HepG2 (cell line): ENCODE data around the gene NTN3. TPM values are rescaled to one million over a fixed set of nuclear protein-coding genes. Genes with fewer than 3 reads are reported as not detected.

ENCODE experiments used
- JDP2 ChIP-seq: sonication (generic); formaldehyde crosslinking; IDR thresholded peaks from 2 replicates; pipeline ENCODE4 v1.8.1; 2022; ENCODE audit warnings: missing genetic modification reagents, borderline replicate concordance
- LBX2 ChIP-seq: sonication (generic); formaldehyde crosslinking; IDR thresholded peaks from 2 replicates; pipeline ENCODE4 v1.5.0; 2020; ENCODE audit warnings: missing genetic modification reagents, mild to moderate bottlenecking, borderline replicate concordance
- LCORL ChIP-seq, 2 experiments: fragments of 450-650 bp in 1 of 2; sonication (generic) in 1 of 2; formaldehyde crosslinking in 1 of 2; IDR thresholded peaks; 2 replicates each; pipeline versions ENCODE4 v1.5.0 to v1.6.1; 2017 to 2020; ENCODE audit warnings: antibody characterized with exemption in 1 of 2, missing genetic modification reagents in 1 of 2
- RCOR2 ChIP-seq: IDR thresholded peaks from 2 replicates; pipeline ENCODE4 v1.6.1; 2016; ENCODE audit warnings: missing biosample characterization, missing genetic modification reagents
- SNAI1 ChIP-seq: sonication (generic); formaldehyde crosslinking; IDR thresholded peaks from 2 replicates; pipeline ENCODE4 v1.5.0; 2020; ENCODE audit warnings: mild to moderate bottlenecking, missing genetic modification reagents, borderline replicate concordance
- SRSF1 ChIP-seq: fragments of 200-400 bp; formaldehyde crosslinking; optimal IDR thresholded peaks from 2 replicates; pipeline ENCODE3; 2017; ENCODE audit warnings: mild to moderate bottlenecking, low read depth, low read length, moderate library complexity
- ZC3H4 ChIP-seq: sonication (generic); formaldehyde crosslinking; IDR thresholded peaks from 2 replicates; pipeline ENCODE4 v1.4.0; 2020; ENCODE audit warnings: missing genetic modification reagents, borderline replicate concordance
- ZNF317 ChIP-seq: sonication (generic); formaldehyde crosslinking; IDR thresholded peaks from 2 replicates; pipeline ENCODE4 v1.5.0; 2020; ENCODE audit warnings: mild to moderate bottlenecking, missing genetic modification reagents
- ZNF350 ChIP-seq: sonication (generic); formaldehyde crosslinking; IDR thresholded peaks from 2 replicates; pipeline ENCODE4 v1.4.0; 2020; ENCODE audit warnings: mild to moderate bottlenecking, low read depth, missing genetic modification reagents, borderline replicate concordance
- ZNF552 ChIP-seq: sonication (generic); formaldehyde crosslinking; IDR thresholded peaks from 2 replicates; pipeline ENCODE4 v1.9.0; 2022; ENCODE audit warnings: missing genetic modification reagents, mild to moderate bottlenecking, borderline replicate concordance
- ZSCAN12 ChIP-seq: sonication (generic); formaldehyde crosslinking; IDR thresholded peaks from 2 replicates; pipeline ENCODE4 v1.9.0; 2021; ENCODE audit warnings: mild to moderate bottlenecking, missing genetic modification reagents
- polyA plus RNA-seq, 8 experiments: library from polyadenylated mRNA; depleted of rRNA in 3 of 8; stranded (reverse) in 7 of 8; unstranded in 1 of 8; fragments of >200 nt; fragmentation: Illumina TruSeq in 4 of 8; extraction: Trizol in 4 of 8; gene quantifications; 2 replicates each; pipeline versions ENCODE4 v1.2.1 to v1.2.3, GENCODE V29; 2011 to 2016; ENCODE audit warnings: low read depth in 4 of 8, missing spikeins in 1 of 8, mixed read lengths in 1 of 8; ENCODE audit not compliant: insufficient read depth in 1 of 8
- total RNA-seq, 5 experiments: library from RNA; depleted of rRNA; stranded (reverse); fragments of >200 nt; fragmentation: Illumina TruSeq; extraction: Trizol; gene quantifications; 2 replicates each; pipeline ENCODE4 v1.2.3, GENCODE V29; 2016; ENCODE audit warnings: low read depth in 1 of 5
- TF ChIP-seq, protein P1 (sequence below): sonication (generic); formaldehyde crosslinking; IDR thresholded peaks from 2 replicates; pipeline ENCODE4 v1.4.0; 2020; ENCODE audit warnings: missing genetic modification reagents
- TF ChIP-seq, protein P2 (sequence below): sonication (generic); formaldehyde crosslinking; IDR thresholded peaks from 2 replicates; pipeline ENCODE4 v1.4.0; 2020; ENCODE audit warnings: missing genetic modification reagents, borderline replicate concordance
- TF ChIP-seq, protein P3 (sequence below): sonication (generic); formaldehyde crosslinking; IDR thresholded peaks from 2 replicates; pipeline ENCODE4 v1.4.0; 2020; ENCODE audit warnings: missing genetic modification reagents, borderline replicate concordance
- TF ChIP-seq, protein P4 (sequence below): sonication (generic); formaldehyde crosslinking; IDR thresholded peaks from 2 replicates; pipeline ENCODE4 v1.8.0; 2023; ENCODE audit warnings: mild to moderate bottlenecking, missing genetic modification reagents

The NTN3 gene
- total and polyA plus RNA-seq, 2 of the 13 experiments (the other 11 are each of a cell fraction or from before 2014, with no cell fraction given): 0.09 to 0.20 TPM

GRCh38 chr16:2429034-2429770, 41.9 kb upstream of the NTN3 start, which contains the start of gene CCNF (continued):
- TF ChIP-seq LBX2 (no peak), RCOR2 (CRISPR knock-in tag) (no peak), ZSCAN12 (CRISPR knock-in tag) (peak; percentile 71; the same call in 1 of the 2 replicates), ZC3H4 (CRISPR knock-in tag) (no peak), LCORL (IDR thresholded peaks at IDR 0.05) (no peak), LCORL (CRISPR knock-in tag; IDR thresholded peaks at IDR 0.05) (0 out of 2 replicates have a peak, but pooled peaks have one; percentile 29), ZNF317 (CRISPR knock-in tag) (no peak), SRSF1 (no peak), SNAI1 (CRISPR knock-in tag) (no peak), ZNF350 (CRISPR knock-in tag) (no peak; the same call in 1 of the 2 replicates), ZNF552 (CRISPR knock-in tag) (no peak; the same call in 1 of the 2 replicates), JDP2 (CRISPR knock-in tag) (no peak)
- TF ChIP-seq, protein P1, sequence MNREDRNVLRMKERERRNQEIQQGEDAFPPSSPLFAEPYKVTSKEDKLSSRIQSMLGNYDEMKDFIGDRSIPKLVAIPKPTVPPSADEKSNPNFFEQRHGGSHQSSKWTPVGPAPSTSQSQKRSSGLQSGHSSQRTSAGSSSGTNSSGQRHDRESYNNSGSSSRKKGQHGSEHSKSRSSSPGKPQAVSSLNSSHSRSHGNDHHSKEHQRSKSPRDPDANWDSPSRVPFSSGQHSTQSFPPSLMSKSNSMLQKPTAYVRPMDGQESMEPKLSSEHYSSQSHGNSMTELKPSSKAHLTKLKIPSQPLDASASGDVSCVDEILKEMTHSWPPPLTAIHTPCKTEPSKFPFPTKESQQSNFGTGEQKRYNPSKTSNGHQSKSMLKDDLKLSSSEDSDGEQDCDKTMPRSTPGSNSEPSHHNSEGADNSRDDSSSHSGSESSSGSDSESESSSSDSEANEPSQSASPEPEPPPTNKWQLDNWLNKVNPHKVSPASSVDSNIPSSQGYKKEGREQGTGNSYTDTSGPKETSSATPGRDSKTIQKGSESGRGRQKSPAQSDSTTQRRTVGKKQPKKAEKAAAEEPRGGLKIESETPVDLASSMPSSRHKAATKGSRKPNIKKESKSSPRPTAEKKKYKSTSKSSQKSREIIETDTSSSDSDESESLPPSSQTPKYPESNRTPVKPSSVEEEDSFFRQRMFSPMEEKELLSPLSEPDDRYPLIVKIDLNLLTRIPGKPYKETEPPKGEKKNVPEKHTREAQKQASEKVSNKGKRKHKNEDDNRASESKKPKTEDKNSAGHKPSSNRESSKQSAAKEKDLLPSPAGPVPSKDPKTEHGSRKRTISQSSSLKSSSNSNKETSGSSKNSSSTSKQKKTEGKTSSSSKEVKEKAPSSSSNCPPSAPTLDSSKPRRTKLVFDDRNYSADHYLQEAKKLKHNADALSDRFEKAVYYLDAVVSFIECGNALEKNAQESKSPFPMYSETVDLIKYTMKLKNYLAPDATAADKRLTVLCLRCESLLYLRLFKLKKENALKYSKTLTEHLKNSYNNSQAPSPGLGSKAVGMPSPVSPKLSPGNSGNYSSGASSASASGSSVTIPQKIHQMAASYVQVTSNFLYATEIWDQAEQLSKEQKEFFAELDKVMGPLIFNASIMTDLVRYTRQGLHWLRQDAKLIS: no peak
- TF ChIP-seq, protein P2, sequence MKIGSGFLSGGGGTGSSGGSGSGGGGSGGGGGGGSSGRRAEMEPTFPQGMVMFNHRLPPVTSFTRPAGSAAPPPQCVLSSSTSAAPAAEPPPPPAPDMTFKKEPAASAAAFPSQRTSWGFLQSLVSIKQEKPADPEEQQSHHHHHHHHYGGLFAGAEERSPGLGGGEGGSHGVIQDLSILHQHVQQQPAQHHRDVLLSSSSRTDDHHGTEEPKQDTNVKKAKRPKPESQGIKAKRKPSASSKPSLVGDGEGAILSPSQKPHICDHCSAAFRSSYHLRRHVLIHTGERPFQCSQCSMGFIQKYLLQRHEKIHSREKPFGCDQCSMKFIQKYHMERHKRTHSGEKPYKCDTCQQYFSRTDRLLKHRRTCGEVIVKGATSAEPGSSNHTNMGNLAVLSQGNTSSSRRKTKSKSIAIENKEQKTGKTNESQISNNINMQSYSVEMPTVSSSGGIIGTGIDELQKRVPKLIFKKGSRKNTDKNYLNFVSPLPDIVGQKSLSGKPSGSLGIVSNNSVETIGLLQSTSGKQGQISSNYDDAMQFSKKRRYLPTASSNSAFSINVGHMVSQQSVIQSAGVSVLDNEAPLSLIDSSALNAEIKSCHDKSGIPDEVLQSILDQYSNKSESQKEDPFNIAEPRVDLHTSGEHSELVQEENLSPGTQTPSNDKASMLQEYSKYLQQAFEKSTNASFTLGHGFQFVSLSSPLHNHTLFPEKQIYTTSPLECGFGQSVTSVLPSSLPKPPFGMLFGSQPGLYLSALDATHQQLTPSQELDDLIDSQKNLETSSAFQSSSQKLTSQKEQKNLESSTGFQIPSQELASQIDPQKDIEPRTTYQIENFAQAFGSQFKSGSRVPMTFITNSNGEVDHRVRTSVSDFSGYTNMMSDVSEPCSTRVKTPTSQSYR (CRISPR knock-in tag): no peak
- TF ChIP-seq, protein P3, sequence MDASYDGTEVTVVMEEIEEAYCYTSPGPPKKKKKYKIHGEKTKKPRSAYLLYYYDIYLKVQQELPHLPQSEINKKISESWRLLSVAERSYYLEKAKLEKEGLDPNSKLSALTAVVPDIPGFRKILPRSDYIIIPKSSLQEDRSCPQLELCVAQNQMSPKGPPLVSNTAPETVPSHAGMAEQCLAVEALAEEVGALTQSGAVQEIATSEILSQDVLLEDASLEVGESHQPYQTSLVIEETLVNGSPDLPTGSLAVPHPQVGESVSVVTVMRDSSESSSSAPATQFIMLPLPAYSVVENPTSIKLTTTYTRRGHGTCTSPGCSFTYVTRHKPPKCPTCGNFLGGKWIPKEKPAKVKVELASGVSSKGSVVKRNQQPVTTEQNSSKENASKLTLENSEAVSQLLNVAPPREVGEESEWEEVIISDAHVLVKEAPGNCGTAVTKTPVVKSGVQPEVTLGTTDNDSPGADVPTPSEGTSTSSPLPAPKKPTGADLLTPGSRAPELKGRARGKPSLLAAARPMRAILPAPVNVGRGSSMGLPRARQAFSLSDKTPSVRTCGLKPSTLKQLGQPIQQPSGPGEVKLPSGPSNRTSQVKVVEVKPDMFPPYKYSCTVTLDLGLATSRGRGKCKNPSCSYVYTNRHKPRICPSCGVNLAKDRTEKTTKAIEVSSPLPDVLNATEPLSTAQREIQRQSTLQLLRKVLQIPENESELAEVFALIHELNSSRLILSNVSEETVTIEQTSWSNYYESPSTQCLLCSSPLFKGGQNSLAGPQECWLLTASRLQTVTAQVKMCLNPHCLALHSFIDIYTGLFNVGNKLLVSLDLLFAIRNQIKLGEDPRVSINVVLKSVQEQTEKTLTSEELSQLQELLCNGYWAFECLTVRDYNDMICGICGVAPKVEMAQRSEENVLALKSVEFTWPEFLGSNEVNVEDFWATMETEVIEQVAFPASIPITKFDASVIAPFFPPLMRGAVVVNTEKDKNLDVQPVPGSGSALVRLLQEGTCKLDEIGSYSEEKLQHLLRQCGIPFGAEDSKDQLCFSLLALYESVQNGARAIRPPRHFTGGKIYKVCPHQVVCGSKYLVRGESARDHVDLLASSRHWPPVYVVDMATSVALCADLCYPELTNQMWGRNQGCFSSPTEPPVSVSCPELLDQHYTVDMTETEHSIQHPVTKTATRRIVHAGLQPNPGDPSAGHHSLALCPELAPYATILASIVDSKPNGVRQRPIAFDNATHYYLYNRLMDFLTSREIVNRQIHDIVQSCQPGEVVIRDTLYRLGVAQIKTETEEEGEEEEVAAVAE (CRISPR knock-in tag): no peak
- TF ChIP-seq, protein P4, sequence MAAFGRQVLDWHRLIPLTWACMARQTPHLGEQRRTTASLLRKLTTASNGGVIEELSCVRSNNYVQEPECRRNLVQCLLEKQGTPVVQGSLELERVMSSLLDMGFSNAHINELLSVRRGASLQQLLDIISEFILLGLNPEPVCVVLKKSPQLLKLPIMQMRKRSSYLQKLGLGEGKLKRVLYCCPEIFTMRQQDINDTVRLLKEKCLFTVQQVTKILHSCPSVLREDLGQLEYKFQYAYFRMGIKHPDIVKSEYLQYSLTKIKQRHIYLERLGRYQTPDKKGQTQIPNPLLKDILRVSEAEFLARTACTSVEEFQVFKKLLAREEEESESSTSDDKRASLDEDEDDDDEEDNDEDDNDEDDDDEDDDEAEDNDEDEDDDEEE (CRISPR knock-in tag): 0 out of 2 replicates have a peak, but pooled peaks have one; percentile 31
